ENCODE measurements around the gene PRMT7.

The PRMT7 gene, protein sequence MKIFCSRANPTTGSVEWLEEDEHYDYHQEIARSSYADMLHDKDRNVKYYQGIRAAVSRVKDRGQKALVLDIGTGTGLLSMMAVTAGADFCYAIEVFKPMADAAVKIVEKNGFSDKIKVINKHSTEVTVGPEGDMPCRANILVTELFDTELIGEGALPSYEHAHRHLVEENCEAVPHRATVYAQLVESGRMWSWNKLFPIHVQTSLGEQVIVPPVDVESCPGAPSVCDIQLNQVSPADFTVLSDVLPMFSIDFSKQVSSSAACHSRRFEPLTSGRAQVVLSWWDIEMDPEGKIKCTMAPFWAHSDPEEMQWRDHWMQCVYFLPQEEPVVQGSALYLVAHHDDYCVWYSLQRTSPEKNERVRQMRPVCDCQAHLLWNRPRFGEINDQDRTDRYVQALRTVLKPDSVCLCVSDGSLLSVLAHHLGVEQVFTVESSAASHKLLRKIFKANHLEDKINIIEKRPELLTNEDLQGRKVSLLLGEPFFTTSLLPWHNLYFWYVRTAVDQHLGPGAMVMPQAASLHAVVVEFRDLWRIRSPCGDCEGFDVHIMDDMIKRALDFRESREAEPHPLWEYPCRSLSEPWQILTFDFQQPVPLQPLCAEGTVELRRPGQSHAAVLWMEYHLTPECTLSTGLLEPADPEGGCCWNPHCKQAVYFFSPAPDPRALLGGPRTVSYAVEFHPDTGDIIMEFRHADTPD

DNA sequence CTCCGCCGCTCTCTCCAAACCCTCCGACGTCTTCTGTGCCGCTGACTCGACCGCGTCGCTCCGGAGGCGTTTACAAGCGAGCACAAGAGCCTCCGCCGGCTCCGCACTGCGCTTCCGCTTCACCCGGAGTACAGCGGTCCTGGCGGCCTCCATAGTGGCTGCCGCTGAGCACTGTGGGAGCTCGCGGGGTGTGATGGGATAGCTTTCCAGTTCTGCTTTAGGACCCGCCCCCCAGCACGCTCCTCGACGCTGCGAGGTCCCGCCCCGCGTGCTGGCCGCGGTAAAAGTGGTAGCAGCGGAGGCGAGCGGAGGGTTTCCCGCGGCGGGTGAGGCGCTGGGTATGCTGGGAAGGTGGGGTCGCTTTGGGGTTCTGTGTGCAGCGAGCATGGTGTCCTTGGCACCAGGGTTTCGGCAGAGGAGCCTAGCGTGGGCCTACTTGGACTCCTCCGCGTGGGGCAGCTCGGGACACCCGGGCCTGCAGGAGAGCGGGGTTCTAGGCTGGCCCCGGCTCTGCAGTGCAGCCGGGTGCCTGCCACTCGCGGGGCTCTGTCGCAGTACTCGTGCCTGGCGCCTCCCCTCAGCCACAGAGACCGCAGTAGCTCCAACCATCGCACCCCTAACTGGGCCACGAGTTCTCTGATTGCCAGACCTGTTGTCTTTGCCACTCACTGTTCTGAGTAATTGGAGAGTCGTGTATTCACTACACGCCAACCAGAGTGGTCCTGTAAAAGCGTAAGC lies at the start of gene PRMT7, which contains the start of gene SLC7A6OS:
PRMT7 (plus strand) TSS at position 246 of the 738 bp plus-strand sequence. CDS start 4,961 bp downstream, outside the sequence.
SLC7A6OS (minus strand) TSS at position 173 of the 738 bp plus-strand sequence; CDS start at position 153, 20 bp downstream.
- peak; percentile 75 to 94 (median 84) for DNase-seq (ENCODE audit: low read depth in 4 of 4, low spot score in 1 of 4)

- no peak for DNase-seq (ENCODE audit: low read depth in 4 of 4, low spot score in 1 of 4)
Observed at GRCh38 chr16:68263559-68264127, 47.2 kb upstream of the PRMT7 start.

DNA sequence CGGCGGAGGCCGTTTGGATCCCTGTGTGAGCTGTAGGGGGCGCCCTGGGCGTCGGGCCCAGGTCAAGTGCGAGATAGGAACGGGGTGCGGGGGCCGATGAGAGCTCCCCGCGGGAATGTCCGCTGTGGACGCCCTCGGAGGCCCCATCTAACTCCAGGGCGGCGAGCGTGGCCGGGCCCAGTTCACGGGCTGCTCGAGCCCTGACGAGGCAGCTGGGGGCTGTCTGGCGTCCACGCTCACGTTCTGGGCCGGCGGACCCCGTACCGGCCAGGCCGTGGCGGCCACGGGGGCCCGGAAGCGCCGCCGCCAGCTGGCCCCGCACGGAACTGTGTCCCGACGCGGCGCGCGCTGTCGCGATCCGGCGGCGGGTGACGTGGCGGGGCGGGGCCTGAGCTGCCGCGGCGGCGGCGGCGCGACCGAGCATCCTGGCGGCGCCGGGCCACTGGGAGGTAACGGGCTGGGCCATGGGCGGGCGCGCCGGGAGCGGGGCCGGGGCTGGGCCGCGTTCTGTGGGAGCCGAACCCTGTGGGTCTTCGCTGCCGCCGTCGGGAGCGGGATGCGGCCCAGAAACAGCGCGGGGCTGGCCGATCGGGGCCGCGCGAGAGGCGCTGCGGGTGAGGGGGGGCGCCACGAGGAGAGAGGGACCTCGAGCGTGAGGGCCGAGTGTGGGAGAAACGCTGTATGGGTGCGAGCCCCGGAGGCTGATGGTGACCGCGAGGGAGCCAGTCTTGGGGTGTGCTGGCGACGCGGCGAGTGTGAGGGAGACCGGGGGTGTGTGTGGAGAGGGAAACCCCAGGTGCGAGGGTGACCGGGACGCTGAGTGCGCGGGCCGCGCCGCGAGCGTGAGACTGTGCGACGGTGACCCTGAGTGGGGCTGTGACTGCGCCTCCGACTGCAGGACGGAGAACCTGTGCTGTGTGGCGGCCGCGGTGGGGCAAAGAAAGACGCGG lies 46.4 kb upstream of the PRMT7 start, which contains the start of gene SLC7A6:
SLC7A6 (plus strand) TSS at position 399 of the 950 bp plus-strand sequence. CDS start 10,201 bp downstream, outside the sequence.
- DNase-seq (ENCODE audit: low read depth in 4 of 4, low spot score in 1 of 4), result peak; percentile 69 to 84 (median 76)

DNA sequence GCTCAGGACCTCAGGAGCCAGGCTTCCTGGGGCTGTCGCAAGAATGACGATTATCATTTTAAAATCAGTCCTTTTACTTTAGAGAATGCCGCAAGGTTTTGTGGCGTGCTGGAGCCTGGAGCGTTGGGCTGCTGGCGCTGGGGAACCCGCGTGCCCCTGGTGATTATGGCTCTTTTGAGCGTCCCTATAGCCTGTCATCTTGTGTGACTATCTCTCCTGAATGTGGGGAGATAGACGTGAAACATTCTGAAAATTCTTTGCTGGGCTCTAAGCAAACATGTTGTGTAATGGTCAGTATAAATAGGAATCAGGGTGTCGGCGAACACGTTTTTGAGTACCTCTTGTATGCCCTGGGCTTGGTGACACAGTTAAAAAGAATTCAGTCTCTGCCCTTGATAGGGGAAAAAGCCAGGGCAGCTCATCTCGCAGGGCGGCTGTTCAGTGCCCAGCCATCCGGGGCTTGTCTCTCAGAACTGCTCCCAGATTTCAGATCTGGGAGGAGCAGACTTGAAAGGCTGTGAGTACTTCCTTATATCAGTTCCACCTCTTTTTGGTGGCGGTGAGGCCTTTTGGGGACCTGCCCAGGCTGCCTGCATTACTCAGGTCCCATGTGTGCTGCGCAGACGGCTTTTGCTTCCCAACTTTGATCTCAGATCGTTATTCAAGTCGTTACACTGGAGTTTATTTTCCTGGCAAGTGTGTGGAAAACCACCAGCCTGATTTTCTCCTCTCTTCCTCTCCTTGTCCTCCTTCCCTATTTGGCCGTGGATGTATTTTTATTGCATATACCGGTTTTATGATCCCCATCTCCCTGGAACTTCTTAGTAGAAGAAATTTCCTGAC lies 45.5 kb upstream of the PRMT7 start:
- DNase-seq (ENCODE audit: low read depth in 4 of 4, low spot score in 1 of 4), result peak in 2 of 4 experiments; percentile 42 to 47

GRCh38 chr16:68267612-68268405 lies 43.0 kb upstream of the PRMT7 start:
- no peak for DNase-seq (ENCODE audit: low read depth in 4 of 4, low spot score in 1 of 4)

GRCh38 chr16:68269793-68270192 lies 41.0 kb upstream of the PRMT7 start:
- DNase-seq (ENCODE audit: low read depth in 4 of 4, low spot score in 1 of 4), result no peak

DNA sequence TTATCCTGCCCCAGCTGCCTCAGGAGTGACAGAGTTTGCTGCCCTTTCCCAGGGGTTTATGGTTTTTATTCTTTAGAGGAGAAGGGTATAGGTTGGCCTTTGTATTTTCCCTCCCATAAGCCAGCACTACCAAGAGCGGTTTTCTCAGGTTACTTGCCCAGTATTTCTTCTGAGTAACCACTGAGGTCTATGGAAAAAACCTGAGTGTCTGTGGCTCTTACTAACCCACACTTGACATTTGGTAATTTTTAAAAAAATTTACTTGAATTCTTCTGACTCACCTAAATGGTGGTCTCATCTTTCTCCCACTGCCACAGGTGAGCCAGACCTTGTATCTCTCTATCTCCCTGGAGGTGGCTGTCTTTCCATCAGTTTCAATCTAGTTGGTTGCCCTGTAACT lies 40.5 kb upstream of the PRMT7 start:
- no peak for DNase-seq (ENCODE audit: low read depth in 4 of 4, low spot score in 1 of 4)

DNA sequence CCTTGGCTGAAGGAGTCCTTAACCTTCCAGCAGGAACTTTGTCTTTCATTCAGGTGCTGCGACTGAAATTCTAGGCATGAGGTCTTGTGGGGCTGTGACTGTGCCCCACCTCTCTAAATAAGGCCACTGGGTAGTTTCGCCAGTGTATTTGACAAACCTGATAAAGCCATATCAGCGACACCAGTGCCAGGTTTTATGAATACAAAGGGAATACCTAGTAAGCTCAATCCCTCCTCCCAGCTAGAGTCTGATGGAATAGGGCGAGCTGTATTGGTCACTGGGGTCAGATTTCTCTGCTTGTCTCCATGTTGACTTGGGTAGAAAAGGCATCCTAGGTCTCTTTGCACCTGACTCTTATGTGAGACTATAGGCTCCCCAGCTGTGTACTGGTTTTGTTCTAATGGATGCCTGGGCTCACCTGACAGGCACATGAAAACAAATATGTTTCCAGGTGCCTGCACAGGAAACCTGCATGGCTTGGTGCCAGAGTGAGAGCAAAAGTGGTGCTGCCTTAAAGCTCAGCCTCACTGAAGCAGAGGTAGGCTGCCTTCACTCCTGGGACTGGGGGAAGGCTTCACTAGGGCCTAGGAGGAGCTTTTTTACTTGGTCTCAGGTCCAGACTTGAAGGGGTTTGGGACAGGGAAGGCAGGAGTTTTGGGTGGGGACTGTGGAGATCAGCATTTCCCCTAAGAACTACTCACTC lies 38.2 kb upstream of the PRMT7 start:
- DNase-seq (ENCODE audit: low read depth in 4 of 4, low spot score in 1 of 4), result no peak

DNA sequence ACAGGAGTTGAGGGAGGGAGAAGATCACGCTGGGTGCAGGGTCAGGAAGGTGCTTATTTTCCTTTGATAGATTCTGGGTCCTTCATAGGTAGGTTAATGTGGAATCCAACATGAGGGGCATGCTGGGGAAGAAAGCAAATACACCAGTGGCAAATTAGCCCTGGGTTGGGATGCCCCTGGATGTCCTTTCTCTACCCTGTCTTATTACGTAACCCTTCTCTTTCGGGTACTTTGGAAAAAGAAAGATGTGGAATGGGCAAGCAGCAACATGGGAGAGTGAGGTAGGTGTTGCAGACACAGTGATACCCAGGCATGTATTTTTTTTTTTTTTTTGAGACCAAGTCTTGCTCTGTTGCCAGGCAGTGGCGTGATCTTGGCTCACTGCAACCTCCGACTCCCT lies 37.4 kb upstream of the PRMT7 start:
- DNase-seq (ENCODE audit: low read depth in 4 of 4, low spot score in 1 of 4), result no peak

GRCh38 chr16:68273896-68274295 lies 36.9 kb upstream of the PRMT7 start:
- no peak for DNase-seq (ENCODE audit: low read depth in 4 of 4, low spot score in 1 of 4)

DNA sequence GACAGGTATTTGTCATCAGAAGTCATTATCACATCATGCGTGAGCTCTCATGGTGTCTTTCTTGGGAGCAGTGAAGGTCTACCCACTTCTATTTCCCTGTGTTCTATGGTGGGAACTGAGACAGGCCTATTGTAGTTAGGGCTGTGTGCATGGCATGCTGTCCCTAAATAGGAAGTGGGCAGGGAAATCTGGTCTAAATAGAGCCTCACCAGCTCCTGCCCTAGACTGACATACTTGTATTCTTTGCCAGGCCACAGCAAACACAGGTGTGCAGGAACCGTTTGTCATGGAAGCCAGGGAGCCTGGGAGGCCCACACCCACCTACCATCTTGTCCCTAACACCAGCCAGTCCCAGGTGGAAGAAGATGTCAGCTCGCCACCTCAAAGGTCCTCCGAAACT lies 36.4 kb upstream of the PRMT7 start:
- DNase-seq (ENCODE audit: low read depth in 4 of 4, low spot score in 1 of 4), result no peak

DNA sequence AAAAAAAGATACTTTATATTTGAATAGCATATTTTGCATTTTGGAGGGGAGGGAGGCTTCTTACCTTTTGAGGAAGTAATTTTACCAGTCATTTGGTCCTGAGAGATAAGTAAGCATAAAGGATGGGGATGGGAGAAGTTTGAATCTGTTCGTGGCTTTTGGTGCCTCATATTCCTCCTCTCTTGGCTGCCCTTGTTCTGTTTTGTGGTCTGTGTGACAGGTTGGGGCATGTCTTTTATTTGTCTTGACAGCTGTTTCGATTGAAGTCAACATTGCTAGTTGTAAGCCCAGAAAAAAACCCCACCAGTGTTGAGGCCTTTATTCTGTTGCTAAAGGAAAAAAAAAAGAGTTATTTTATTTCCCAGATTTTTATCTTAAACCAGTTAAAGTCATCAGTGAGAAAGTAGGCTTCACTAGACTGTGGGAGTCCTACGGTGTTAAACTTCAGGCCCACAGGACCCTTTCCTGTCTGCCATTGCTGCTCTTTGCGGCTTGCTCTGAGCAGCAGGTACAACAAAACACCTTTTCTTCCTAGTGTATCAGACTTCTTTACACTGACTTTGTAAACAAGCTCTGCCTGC lies 35.1 kb upstream of the PRMT7 start:
- DNase-seq (ENCODE audit: low read depth in 4 of 4, low spot score in 1 of 4), result no peak

- DNase-seq (ENCODE audit: low read depth in 4 of 4, low spot score in 1 of 4), result no peak
Observed at GRCh38 chr16:68276223-68276622, 34.6 kb upstream of the PRMT7 start.

GRCh38 chr16:68279726-68280558 lies 30.9 kb upstream of the PRMT7 start:
- DNase-seq (ENCODE audit: low read depth in 4 of 4, low spot score in 1 of 4), result no peak

- DNase-seq (ENCODE audit: low read depth in 4 of 4, low spot score in 1 of 4), result no peak
Observed at GRCh38 chr16:68281368-68282063, 29.3 kb upstream of the PRMT7 start.

- DNase-seq (ENCODE audit: low read depth in 4 of 4, low spot score in 1 of 4), result no peak
Observed at GRCh38 chr16:68282064-68282452, 28.8 kb upstream of the PRMT7 start.

Data from stimulated activated CD4-positive, alpha-beta T cell treated with anti-CD3 and anti-CD28 coated beads, Interleukin-1b, Interleukin-23, amount 100 ng/mL, for 24 hours (primary cell).